Measurements from ENCODE around the gene CORO2B.

The CORO2B gene

DNA sequence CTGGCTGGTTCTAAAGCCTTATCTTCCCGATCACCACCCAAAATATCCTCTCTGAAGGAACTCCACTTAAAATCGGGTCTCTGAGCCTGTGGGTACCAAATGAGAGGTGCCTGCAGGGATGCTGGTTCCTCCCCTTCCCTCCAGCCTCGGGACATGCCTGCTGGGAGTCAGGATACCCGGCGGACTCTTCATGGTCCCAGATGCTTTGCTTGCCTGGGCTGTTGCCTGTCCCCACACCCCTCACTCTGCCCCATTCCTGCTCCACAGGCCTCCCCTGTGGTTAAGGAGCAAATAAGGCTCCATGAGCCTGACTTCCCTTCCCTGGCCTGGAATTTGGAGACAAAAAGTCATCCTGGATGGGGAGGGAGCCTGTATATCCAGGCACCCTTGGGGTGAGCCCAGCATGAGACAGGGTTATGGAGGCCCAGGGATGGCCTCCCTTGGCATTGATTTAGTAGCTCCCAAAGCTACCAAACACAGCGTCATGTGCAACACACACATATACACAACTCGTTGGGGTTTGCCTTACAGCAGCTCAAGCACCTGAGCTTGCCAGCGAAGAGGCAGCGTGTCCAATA lies 12.3 kb upstream of the CORO2B start:
- DNase-seq = no peak
- in situ Hi-C loops (cut with MboI; ENCODE audit: low pct_unique_long_range_greater_than_20kb, low sequenced_read_pairs) = loop anchor here (25.0 kb wide), 1 partner anchor 321 kb away; no protein-coding TSS in a partner anchor

DNA sequence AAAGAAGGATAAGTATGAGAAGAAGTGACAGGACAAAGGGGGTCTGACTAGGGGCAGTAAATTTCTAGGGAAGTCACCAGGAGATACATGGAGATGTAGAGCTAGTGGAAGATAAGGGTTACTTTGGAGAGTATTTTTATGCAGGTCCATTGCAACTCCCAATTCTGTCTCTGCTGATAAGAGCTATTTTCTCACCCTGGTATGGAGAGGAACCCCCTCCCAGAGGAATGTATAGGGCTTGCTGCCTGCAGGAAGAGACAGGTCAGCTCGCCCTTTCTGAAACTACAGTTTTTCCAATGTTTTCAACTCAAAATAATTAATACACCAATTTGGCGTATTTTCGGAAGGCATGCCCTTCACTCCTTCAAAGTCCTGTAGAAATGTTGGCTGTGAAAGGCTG lies 11.4 kb upstream of the CORO2B start:
- in situ Hi-C loops (cut with MboI; ENCODE audit: low pct_unique_long_range_greater_than_20kb, low sequenced_read_pairs) = loop anchor here (25.0 kb wide), 1 partner anchor 320 kb away; no protein-coding TSS in a partner anchor
- no peak for DNase-seq

DNA sequence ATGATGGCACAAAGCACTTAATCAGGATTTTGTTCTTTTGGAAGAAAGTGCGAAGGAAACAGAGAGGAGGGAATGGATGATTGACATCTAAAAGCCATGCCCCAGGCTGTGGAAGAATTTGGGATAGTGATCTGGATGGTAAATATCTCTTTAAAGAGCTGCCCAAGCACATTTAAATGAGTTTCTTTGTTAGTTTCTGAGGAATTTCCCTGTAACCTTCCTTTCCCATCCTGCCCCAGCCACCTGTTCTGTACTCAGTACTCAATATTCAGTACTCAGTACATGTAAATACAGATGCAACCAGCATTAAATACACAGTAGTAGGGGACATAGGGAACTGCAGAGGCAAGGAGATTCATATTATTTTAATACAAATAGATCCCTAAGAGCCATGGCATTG lies 7.8 kb upstream of the CORO2B start:
- in situ Hi-C loops (cut with MboI; ENCODE audit: low pct_unique_long_range_greater_than_20kb, low sequenced_read_pairs) = loop anchor here (25.0 kb wide), 1 partner anchor 316 kb away; no protein-coding TSS in a partner anchor
- no peak for DNase-seq

DNA sequence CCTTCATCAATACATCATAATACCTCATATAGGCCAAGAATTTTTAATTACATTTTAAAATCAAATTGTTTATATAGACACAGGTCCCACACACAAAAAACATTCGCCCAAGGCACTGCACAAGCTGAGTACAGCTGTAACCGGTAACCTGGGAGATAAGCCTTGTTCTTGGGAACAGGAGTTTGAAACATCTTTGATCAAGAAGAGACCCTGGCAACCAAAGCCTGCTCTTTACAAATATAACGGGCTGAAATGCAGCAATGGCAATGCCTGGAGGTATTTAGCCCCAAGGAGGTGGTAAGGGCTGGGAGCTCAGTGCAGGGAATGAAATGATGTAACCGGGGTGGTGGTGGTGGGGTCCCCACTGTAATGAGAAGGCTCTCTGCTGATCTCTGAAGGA lies 7.2 kb upstream of the CORO2B start:
- in situ Hi-C loops (cut with MboI; ENCODE audit: low pct_unique_long_range_greater_than_20kb, low sequenced_read_pairs) = loop anchor here (25.0 kb wide), 1 partner anchor 316 kb away; no protein-coding TSS in a partner anchor
- DNase-seq = no peak

DNA sequence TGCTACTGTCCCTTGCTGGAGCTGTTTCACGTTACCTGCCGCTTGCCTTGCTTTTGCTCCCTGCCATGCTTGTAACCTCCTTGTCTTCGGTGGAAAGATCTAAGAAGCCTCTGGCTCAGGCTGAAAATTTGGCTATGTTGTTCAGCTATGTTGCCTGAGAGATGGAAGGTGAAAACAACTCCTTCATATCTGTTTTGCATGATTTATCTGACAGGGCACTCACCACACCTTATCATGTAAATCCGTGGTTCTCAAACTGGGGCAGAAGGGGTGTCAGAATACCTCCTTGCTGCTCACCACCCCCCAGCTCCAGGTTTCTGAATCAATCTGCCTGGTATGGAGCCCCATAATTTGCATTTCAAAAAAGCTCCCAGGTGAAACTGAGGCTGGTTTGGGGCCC lies 6.5 kb upstream of the CORO2B start:
- no peak for DNase-seq
- in situ Hi-C loops (cut with MboI; ENCODE audit: low pct_unique_long_range_greater_than_20kb, low sequenced_read_pairs) = loop anchor here (25.0 kb wide), 1 partner anchor 315 kb away; no protein-coding TSS in a partner anchor

DNA sequence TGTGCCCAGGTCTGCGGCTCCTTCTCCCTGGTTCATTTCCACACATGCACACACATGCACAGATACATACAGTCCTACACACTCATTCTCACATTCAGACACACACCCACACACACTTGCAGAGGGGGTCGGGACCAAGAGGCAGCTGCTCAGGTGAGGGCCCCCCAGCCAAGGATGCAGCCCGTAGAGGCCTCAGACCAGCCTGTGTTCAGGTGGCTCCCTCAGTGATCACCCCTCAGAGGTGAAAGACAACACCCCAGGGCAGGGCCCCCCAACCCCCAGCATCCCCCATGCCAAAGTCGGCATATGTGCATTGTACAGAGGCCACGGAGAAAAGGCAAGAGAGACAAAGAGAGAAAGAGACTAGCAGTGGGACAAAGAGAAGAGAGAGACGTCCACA lies 5.9 kb upstream of the CORO2B start:
- in situ Hi-C loops (cut with MboI; ENCODE audit: low pct_unique_long_range_greater_than_20kb, low sequenced_read_pairs) = loop anchor here (25.0 kb wide), 1 partner anchor 314 kb away; no protein-coding TSS in a partner anchor
- no peak for DNase-seq

DNA sequence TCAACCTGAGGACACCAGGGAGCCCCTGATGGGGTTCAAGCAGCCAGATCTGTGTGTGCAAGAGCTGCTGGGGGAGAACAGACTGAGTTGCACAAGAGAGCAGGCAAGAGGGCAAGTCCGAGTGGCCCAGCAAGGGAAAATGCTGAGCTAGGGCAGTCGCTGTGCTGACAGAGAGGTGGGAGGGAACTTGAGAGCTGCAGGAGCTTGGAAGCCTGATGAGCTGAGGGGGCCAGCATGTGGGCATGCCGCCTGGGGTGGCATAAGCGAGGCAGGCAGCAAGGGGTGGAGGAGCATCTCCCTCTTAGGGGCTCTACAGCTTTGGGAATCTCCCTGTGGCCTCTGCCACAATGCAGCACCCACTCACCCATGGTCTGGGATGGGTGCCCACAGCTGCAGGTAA lies 4.7 kb upstream of the CORO2B start:
- in situ Hi-C loops (cut with MboI; ENCODE audit: low pct_unique_long_range_greater_than_20kb, low sequenced_read_pairs) = loop anchor here (25.0 kb wide), 1 partner anchor 313 kb away; no protein-coding TSS in a partner anchor
- no peak for DNase-seq

DNA sequence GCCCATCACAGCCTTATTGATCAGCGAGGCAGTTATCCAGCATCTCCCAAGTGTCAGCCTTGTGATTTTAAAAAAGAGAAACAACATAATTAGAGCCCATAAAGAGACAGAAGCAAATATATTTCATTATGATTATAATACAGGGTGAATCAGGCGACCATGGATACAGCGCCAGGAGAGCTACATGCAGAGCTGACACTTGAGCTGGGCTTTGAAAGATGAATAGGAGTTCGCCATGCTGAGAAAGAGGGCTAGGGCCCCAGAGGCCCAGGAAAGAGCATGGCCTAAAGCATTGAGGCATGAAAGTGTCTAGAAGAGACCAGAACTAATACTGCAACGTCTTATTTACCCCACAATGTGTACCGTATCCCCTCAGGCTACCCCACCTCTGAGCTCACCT lies 4.2 kb upstream of the CORO2B start:
- no peak for DNase-seq
- in situ Hi-C loops (cut with MboI; ENCODE audit: low pct_unique_long_range_greater_than_20kb, low sequenced_read_pairs) = loop anchor here (25.0 kb wide), 1 partner anchor 313 kb away; no protein-coding TSS in a partner anchor

DNA sequence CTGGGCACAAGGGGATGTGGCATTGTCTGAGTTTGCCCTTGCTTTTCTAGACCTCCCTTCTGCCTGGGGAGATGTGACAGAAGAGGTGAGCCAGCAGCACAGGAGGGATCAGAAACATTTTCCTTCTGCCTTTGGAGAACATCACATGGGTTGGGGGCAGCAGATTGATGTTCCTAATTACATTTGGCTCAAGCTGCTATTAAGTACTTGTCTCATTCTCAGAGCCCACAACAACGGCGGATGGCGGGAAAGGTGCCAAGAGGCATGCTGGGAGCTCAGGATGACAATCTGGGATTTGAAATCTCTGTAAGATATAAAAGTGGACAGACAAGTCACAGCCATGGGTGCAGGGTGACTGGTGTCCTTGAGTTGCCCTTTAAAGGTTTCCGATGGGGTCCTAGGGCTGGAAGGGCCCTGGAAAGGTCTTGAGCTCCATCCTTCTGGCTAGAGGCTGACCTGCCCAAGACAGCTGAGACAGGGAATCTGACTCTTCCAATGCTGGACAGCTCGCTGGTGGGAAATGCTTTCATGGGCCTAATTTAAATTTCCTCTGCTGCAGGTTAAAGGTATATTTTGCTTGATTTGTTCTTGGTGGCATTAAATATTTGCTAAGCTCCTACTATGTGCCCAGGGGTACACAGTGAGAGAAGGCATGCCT lies 2.4 kb upstream of the CORO2B start:
- DNase-seq = no peak
- in situ Hi-C loops (cut with MboI; ENCODE audit: low pct_unique_long_range_greater_than_20kb, low sequenced_read_pairs) = no loop called here

DNA sequence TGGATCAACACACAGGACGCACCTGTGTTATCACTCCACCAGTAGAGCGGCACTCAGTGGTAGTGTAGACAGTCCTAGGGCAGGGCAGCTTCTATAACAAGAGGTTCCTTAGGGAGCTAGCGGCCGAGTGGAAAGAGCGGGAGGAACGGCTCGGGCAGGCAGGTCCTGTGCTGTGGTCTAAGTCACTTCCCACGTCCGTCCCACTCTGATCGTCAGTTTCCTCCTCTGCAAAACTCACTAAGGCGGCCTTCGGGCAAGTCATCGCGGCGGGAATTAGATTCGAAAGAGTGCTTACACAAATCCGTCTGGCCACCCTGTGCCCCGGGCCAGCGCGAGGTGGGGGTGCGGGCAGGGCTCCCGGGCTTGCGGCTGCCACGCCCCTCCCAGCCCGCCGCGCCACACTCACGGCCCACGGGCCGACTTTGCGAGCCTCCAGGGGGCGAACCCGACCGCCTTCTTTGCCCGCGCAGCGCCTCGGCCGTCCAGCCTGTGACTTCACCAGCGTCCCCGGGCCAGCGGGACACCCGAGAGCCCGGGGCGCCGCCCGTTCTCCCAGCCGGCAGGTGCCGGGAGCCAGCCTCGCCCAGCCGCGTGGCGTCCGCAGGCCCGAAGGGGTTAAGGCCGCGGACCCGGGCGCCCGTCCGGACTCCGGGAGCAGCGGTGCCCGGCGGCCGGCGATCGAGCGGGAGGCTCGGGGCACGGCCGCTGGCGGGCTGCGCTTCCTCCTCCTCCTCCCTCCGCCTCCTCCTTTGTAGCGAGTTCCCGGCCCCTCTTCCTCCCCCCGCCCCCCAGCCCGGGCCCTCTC lies 416 bp upstream of the CORO2B start:
- peak; percentile 61 for DNase-seq
- in situ Hi-C loops (cut with MboI; ENCODE audit: low pct_unique_long_range_greater_than_20kb, low sequenced_read_pairs) = no loop called here

DNA sequence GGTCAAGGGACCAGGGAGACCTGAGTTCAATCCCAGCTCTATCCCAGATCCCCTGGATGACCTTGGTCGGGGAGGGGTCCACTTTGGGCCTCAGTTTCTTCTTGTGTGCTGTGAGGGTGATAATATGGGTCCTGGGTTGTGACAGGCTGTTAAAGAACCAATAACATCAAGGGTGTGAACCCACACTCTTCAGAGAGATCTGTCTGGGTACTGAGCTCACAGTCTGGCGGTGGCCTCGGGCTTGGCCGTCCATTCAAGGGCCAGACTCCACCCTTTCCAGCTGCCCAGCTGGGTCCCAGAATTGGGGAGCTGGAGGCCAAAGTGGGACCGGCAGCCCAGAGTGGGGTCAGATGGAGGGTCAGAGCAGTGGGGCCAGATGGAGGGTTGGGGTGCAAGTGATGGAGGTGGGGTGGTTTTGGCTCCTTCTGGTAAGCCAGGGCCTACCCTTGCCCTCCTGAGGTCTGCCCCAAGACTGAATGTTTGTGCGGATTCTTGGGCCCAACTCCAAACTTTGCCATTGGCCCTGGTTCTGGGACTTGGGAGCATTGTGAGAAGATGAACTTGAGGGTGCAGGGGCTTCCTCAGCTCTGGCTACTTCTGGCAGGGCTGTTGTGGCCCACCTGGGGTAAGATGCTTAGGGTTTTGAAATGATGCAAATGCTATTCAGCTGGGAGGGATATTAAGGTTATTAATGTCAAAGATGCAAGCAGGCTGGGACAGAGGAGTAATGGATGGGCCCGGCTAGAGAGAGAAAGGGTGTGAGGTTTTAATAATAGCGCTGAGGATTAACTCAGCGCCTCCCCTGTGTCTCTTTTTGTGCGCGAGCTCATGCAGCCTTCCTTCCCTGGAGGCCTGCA lies 1.5 kb downstream of the CORO2B start:
- in situ Hi-C loops (cut with MboI; ENCODE audit: low pct_unique_long_range_greater_than_20kb, low sequenced_read_pairs) = no loop called here
- DNase-seq = no peak

DNA sequence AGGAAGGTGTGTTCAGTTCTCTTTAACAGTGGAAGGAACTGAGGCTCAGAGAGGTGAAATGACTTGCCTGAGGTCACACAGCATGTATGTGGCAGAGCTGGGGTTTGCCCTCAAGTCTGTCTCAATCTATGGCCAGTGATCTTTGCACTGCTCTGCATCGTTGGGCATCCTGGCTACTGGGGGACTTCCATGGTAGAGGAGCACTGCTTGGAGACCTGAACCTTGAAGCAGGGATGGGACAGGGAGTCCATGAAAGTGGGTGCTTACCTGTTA lies 2.0 kb downstream of the CORO2B start:
- no peak for DNase-seq
- in situ Hi-C loops (cut with MboI; ENCODE audit: low pct_unique_long_range_greater_than_20kb, low sequenced_read_pairs) = no loop called here

DNA sequence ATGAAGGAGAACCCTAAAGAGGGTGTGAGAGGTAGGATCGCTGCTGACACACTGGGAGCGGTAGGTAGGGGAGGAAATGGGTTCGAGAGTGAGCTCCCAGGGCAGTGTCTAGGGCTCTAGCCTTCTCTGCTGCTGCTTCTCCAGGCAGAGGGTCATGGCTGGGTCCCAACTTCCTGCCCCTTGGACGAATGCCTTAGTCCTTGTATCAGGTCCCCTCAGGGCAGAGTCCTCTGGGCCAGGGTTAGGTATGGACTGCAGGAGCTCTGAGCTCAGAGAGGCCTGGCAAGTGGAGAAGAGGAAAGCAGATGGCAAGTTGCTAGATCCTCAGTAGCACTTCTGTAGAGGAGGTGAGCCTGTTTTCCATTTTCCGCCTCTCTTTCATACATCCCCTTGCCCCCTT lies 2.9 kb downstream of the CORO2B start:
- DNase-seq = no peak
- in situ Hi-C loops (cut with MboI; ENCODE audit: low pct_unique_long_range_greater_than_20kb, low sequenced_read_pairs) = no loop called here

DNA sequence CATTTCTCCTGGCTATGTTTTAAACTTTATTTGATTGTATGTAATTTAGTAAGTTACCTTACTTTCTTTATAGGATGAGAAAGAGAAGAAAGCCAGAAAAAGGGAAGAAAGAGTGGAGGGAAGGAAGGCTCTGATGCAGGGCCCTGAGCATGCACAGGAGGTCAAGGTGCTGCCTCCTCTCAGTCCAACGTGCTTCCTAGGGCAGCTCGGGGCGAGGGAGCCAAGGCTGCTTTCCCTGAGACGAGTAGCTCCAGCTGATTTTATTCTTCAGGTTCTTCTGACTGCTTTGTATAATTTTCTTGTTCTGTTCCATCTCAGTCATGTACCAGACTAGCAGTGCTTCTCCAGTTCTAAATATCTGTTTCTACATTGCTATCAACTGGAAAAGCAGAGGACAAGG lies 3.4 kb downstream of the CORO2B start:
- in situ Hi-C loops (cut with MboI; ENCODE audit: low pct_unique_long_range_greater_than_20kb, low sequenced_read_pairs) = no loop called here
- DNase-seq = no peak

DNA sequence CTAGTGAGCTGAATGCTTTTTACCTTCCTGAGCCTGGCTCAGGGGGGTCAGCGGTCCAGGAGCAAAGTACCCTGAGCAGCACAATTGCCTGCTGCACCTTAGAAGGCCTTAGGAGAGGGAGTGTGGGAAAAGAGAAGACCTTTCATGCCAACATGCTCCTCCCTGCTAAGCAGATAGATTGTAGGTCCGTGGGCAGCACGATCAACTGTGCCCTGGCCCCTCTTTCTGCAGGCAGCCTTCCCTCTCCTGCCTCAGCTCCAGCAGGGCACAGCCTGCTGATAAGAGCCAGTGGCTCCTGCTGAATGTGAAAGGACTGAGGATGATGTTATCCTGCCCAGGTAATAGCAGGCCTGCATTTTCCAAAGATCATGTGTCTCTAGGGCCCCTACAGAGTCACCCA lies 4.1 kb downstream of the CORO2B start:
- in situ Hi-C loops (cut with MboI; ENCODE audit: low pct_unique_long_range_greater_than_20kb, low sequenced_read_pairs) = no loop called here
- DNase-seq = no peak

DNA sequence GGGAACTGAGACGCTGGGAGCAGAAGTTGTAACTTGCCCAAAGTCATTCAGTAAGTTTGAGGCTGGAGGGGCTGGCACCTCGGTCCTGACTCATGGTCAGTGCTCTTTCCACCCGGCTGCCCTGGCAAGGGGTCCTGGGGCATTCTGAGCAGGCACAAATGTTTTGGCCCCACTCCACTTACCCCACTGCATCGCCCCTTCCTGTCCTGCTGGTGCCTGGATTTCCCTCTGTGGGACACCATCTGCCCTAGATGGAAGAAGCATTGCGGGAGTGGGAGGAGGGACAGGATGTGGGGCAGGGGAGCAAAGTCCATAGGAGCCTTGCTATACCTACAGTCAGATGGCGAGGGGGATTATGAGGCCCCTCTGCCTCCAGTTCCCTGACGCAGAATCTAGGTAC lies 4.5 kb downstream of the CORO2B start:
- in situ Hi-C loops (cut with MboI; ENCODE audit: low pct_unique_long_range_greater_than_20kb, low sequenced_read_pairs) = no loop called here
- DNase-seq = no peak

DNA sequence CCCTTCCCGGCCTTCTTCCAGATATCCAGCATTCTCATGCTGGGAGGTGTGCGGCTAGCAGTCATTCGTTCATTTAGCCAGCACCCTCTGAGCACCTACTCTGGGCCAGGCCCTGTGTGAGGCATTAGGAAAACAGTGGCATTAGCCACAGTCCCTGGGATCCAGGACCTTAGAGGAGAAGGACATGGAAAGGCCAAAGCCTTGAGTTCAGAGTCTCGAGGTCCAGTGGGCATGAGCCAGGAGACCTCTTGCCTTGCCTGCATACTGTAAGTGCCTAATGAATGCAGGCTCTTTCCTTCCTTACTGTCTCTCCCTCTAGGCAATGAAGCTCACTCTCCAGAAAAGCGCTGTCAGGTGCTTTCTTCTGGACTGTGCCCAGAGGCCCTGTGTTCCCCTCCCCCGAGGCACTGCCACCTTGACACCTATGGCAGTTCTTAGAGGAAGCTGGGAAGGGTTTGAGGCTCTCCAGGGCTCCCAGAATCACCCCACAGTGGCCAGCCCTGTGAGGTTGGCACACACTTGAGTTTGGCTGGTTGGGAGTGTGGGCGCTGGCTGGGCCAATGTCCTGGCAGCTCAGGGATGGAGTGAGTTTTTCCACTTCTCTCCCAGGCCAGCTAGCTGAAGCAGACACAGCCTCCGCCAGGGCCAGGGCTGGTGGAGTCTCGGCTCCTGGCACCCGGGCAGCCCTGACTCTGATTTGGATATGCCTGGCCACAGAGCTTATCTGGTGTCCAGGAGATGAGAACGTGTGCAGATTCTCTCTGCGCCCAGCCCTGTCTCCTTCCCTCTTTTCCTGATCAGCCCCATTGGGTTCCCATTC lies 5.4 kb downstream of the CORO2B start:
- DNase-seq = no peak
- in situ Hi-C loops (cut with MboI; ENCODE audit: low pct_unique_long_range_greater_than_20kb, low sequenced_read_pairs) = no loop called here

DNA sequence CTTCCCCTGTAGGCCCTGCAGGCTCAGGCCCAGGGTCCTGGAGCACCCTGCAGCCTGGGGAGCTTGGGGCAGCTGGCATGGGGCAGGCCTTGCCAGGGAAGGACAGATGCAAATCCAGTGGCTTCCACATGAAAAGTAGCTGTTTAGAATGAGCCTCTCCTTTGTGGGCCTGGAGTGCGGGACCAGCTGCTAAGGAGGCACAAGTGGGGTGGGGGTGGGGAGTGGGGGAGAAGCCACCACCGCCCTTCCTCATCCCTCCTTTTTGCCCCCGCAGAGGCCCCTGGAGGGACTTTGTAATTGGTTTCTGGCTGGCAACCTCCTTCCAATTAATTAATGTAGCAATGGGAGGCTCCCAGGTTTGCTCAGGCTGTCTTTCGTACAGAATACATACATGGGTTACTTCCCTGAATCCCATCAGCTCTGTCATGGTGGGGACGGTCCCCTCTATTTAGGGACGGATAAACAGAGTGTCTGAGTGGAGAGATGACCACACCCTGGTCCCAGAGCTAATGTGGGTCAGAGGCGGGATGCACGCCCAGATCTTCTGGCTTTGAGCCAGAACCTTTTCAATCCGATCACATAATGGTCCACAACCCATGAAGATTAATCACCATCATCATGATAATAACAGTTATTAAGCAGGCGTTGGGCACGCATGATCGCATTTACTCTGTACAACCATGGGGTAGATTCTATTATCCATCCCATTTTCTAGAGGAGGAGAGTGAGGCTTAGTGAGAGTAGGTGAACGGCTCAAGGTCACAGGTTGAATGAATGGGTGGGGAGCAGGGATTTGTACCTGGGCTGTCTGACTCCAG lies 6.2 kb downstream of the CORO2B start:
- in situ Hi-C loops (cut with MboI; ENCODE audit: low pct_unique_long_range_greater_than_20kb, low sequenced_read_pairs) = no loop called here
- no peak for DNase-seq

Measured in KBM-7 (cell line).